Brain pericyte (primary cell): Measurements from ENCODE around the gene MOGAT1.

Experiments used
- DNase-seq: peaks from one replicate; pipeline ENCODE4 v3.0.0-alpha.2; 2012; ENCODE audit warnings: low read depth, low spot score

MOGAT1 gene

GRCh38 chr2:222671259-222672067, at the start of gene MOGAT1:
Gene MOGAT1, plus strand, starts transcription at chr2:222671658. Its CDS starts 128 bp downstream, at chr2:222671786.
- no peak for DNase-seq

- no peak for DNase-seq
Measured at GRCh38 chr2:222621893-222622292, 49.6 kb upstream of the MOGAT1 start.

GRCh38 chr2:222622910-222623309, 48.5 kb upstream of the MOGAT1 start:
- no peak for DNase-seq

- no peak for DNase-seq
Measured at GRCh38 chr2:222623756-222624309, 47.6 kb upstream of the MOGAT1 start.

- DNase-seq = no peak
Measured at GRCh38 chr2:222627764-222628163, 43.7 kb upstream of the MOGAT1 start.

GRCh38 chr2:222635295-222635694, 36.2 kb upstream of the MOGAT1 start:
- DNase-seq = no peak

GRCh38 chr2:222637067-222637466, 34.4 kb upstream of the MOGAT1 start:
- DNase-seq = no peak

- DNase-seq = no peak
Measured at GRCh38 chr2:222641336-222641735, 30.1 kb upstream of the MOGAT1 start.

- DNase-seq = no peak
Measured at GRCh38 chr2:222643134-222643533, 28.3 kb upstream of the MOGAT1 start.

GRCh38 chr2:222646008-222646407, 25.4 kb upstream of the MOGAT1 start:
- DNase-seq = no peak

GRCh38 chr2:222649801-222650200, 21.7 kb upstream of the MOGAT1 start:
- no peak for DNase-seq

- DNase-seq = no peak
Measured at GRCh38 chr2:222651718-222652418, 19.6 kb upstream of the MOGAT1 start.

GRCh38 chr2:222652491-222653255, 18.8 kb upstream of the MOGAT1 start:
- DNase-seq = no peak

GRCh38 chr2:222653280-222653679, 18.2 kb upstream of the MOGAT1 start:
- DNase-seq = no peak

GRCh38 chr2:222655787-222656525, 15.5 kb upstream of the MOGAT1 start, which contains the start of gene FARSB:
Gene FARSB, minus strand, starts transcription at chr2:222656092. Its CDS starts 19 bp downstream, at chr2:222656073.
- DNase-seq = peak; percentile 92

GRCh38 chr2:222656526-222657446, 14.7 kb upstream of the MOGAT1 start:
- DNase-seq = no peak

- DNase-seq = no peak
Measured at GRCh38 chr2:222663479-222663878, 8.0 kb upstream of the MOGAT1 start.

- no peak for DNase-seq
Measured at GRCh38 chr2:222668494-222669154, 2.8 kb upstream of the MOGAT1 start.

- DNase-seq = no peak
Measured at GRCh38 chr2:222669353-222669752, 2.1 kb upstream of the MOGAT1 start.
